Stimulated activated CD4-positive, alpha-beta T cell treated with anti-CD3 and anti-CD28 coated beads, Interleukin-4, amount 100 ng/mL, for 4 hours (primary cell): ENCODE data around the gene JUND.

Experiments used
- DNase-seq, 2 experiments: peaks; one replicate each; pipeline ENCODE4 v3.0.0-alpha.2; 2020

Gene JUND

DNA sequence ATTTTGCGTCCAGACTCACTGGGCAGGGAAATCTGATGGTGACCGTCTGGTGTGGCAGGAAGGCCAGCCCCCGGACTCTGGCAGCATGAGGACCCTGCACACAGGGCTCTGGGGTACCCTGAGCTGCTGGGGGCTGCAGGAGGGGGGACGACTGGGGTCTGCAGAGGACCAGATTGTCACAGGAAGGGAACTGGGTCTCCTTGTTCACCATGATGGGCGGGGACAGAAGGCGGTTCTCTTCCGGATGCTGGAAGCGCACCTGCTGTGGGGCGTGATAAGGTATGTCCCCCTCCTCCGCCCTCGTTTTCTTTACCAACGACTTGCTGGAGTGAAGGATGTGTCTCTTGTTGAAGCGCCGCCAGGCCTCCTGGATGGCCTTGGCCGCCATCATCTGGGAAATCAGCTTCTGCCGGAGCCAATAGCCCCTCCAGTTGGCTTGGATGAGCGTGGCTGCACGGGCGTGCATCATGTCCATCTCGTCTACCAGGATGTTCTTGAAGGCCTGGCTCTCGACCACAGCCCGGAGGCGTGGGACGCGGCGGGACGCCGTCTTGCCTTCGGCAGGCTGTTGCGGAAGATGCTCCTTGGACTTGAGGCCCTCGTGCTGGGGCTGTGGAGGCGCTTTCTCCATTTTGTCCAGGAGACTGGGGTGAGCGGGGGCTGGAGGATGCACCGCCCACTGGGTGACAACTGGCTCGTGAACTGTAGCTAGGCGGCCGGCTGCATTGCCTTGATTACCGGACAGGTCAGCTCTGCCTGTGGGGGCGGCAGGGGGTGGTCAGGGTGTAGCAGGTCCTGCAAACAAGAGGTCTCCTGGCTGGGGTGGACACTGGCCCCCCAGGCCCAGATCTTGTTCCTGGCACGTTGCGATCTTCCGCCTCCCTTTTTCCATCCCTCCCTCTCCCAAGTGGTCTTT is 14.4 kb downstream of the JUND start:
- DNase-seq, result no peak

DNA sequence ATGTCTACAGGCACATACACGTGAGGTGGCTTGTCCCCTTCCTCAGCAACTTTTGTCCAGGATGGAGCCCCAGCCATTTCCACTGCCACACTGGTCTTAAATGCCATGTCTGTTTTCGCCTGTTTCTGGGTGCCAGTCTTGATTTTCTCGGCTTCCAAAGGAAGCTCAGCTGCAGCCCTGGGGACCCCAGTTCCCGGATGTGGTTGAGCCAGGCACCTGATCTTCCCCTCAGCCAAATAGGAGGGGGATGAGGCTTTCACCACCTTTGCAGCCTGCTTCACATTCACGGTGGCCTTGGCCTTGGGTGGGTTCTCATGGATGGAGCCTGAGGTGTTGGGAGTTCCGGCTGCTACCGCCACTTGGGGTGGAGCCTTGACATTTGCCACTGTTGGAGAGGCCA is 15.8 kb downstream of the JUND start:
- no peak for DNase-seq

DNA sequence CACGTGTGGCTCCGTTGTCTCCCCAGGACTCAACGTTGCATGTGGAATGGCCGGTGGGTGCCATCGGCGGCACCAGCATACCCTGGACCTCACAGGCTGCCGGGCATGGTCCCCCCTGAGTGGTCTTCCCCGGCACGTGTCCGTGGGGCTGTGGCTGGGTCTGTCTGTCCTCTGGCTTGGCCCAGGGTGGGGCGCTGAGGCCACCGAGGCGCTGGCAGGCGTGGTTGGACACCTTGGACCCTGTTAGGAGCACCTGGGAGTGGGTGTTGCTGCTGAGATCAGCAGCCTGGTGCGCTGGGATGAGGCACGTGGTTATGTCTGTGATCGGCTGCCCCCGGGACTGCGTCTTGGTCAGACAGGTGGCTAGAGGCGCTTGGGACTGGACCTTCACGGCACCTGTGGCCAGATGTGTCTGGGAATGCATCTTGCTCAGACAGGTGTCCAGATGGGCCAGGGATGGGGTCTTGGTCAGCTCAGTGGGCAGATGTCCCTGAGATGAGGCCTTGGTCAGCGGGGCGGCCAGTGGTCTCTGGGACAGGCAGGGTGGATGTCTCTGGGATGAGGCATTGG is 16.4 kb downstream of the JUND start:
- DNase-seq, result no peak

GRCh38 chr19:18264137-18264854 is 17.1 kb downstream of the JUND start:
- DNase-seq, result no peak

DNA sequence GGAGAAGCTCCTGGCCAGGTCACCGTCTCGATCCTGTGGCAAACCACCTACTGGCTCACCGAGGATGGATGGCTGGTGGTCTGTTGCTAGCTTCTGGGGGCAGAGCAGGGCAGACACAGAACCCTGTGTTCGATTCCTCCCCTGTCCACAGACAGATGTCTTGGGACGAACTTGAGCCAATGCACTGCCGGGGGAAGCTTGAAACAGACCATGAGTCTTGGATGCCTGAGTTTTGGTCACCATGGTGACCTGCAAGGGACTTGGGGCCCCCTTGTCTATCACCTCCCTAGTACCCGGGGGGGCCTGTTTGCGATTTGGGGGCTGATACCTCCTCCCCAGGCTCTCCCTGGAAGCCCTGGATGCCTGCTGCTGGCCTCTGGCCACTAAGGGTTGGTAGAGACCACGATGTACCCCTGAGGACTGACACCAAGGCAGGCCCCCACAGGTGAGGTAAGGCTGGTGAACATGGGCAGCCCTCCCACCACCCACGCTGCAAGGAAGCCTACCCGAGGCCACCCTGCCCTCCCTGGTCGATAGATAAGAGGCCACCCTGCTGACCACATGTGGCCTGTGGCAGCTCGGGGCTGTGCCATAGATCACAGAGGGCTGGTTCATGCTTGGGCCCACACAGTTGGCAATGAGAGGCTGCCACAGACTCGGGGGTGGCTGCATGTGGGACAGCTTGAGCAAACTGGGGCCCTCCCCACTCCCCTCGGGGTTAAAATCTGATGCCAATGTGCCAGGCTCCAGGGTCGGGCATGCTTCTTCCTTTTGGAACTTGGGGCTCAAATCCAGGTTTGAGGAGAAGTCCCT is 17.9 kb downstream of the JUND start:
- DNase-seq, result no peak

GRCh38 chr19:18262917-18263316 is 18.5 kb downstream of the JUND start:
- DNase-seq, result no peak

- DNase-seq, result no peak
Measured at GRCh38 chr19:18262144-18262543, 19.3 kb downstream of the JUND start.

DNA sequence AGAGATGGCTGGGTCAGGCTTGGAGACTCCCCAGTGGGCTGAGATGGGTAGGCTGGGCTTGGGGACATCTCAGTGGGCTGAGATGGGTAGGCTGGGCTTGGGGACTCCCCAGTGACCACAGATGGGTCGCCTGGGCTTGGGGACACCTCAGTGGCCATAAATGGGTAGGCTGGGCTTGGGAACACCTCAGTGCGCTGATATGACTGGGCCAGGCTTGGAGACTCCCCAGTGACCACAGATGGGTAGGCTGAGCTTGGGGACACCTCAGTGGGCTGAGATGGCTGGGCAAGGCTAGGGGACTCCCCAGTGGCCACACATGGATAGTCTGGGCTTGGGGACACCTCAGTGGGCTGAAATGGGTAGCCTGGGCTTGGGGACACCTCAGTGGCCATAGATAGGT is 19.9 kb downstream of the JUND start:
- no peak for DNase-seq

- no peak for DNase-seq
Measured at GRCh38 chr19:18259893-18260292, 21.5 kb downstream of the JUND start.

DNA sequence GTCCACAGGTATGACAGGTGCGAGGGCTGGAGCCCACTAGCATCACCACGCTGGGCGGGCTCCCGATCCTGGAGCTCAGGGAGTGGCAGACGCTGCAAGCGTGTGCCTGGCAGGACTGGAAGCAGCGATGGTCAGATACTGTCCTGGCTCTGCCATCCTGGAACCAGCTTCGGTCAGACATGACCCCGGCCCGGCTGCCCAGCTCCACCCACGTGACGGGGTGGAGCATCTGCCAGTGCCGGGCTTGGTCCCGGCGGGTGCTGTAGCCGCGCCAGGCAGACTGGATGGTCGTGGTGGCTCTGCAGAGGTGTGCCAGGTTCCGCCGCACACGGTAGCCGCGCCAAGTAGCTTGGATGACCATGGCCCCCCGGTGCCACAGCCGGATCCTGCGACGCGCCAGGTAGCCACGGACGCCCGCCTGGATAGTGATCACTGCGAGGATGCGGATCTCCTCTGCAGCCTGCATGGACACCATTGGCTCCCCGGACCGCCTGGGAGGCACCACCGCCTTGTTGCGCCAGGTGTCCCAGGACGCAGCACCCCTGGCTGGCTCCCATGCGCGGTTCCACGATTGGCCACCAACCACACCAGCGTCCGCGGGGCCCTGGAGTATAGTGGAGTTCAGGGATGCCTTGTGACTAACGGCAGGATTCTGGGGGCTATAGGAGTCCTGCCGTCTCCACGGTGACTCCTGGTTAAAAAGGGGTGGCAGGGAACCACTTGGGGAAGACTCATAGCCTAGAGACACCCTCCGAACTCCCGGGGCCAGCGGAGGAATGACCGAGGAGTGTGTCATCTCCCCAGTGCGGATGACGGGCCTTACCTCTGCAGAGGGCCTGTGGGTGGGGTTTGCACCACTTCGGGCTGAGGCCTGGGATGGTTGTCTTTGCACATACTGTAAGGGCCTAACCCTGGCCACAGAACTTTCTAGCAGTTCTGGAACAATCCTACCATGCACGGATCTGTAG is 23.6 kb downstream of the JUND start:
- no peak for DNase-seq

- DNase-seq, result no peak
Measured at GRCh38 chr19:18254546-18255503, 26.6 kb downstream of the JUND start.

GRCh38 chr19:18253716-18254115 is 27.7 kb downstream of the JUND start:
- no peak for DNase-seq

GRCh38 chr19:18253130-18253529 is 28.3 kb downstream of the JUND start:
- no peak for DNase-seq

DNA sequence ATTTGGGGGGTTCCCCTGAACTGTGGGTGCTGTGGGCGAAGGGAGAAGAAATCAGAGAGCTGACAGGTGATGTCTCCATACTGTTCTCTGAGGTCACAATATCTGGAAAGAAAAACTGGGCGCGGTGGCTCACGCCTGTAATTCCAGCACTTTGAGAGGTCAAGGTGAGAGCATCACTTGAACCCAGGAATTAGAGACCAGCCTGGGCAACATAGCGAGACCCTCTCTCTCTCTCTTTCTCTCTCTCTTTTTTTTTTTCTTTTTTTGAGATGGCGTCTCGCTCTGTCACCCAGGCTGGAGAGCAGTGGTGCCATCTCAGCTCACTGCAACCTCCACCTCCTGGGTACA is 29.1 kb downstream of the JUND start:
- no peak for DNase-seq

DNA sequence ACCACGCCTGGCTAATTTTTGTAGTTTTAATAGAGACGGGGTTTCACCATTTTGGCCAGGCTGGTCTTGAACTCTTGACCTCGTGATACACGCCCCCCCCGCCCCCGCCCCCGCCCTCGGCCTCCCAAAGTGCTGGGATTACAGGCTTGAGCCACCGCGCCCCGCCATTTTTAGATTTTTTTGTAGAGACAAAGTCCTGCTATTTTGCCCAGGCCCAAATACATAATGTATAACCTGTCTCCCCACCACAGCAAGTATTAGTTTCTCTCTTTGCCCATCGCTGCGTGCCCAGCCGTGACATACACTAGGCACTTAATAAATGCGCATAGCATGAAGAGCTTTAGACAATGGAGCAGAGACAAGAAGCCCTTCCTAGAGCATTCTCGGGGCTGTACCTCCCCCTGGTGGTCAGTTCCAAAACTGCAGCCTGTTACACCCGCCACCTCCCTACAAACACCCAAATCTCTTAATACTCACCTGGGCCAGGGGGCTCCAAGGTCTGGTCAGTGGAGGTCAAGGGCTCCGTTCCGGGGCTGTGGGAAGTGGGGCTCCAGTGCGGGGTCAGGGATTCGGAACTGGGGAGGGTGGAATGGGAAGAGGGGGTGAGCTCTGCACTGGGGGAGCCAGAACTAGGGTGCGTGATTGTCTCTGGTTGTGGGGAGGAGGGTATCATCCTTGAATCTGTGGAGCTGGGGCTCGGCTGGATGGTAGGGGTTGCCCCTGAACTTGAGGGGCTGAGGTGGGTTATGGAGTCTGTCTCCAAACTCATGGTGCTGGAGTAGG is 29.6 kb downstream of the JUND start:
- DNase-seq, result peak; percentile 69 to 77

DNA sequence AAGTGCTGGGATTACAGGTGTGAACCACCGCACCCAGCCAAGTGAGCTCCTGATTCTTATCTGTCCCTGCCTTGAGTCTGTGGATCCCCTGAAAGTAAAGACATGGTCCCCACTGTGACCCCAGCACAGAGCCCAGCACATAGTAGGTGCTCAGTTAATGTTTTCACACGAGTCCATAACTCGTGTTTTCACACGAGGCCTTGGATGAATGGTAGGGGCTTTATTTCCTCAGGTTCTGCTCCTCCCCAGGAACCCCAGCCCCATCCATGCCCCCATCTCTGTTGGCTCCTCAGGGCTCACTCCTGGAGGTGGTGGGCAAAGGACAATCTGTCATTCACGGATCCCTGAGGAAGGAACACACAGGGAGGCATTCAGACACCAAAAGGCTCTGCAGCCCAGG is 31.6 kb downstream of the JUND start:
- no peak for DNase-seq

GRCh38 chr19:18245297-18245696 is 36.1 kb downstream of the JUND start:
- DNase-seq, result no peak

GRCh38 chr19:18239303-18239702 is 42.1 kb downstream of the JUND start:
- DNase-seq, result no peak

GRCh38 chr19:18234194-18234593 is 47.2 kb downstream of the JUND start:
- no peak for DNase-seq
